Upper lobe of right lung (tissue), 1 donor: Measurements from ENCODE around the gene EGFL7. TPM values are rescaled to one million over a fixed set of nuclear protein-coding genes. Genes with fewer than 3 reads are reported as not detected.

Source experiments
- ATAC-seq: fragments of 200-7000 bp; cut with Tn5 transposase; one replicate; pipeline ENCODE4 v1.9.1; 2020; ENCODE audit warnings: mild to moderate bottlenecking, moderate library complexity
- DNase-seq: peaks from one replicate; pipeline ENCODE4 v3.0.0-alpha.2; 2020
- H3K27ac ChIP-seq: fragments of 200-600 bp; one replicate; pipeline ENCODE4 v1.8.0; 2022
- H3K27me3 ChIP-seq: fragments of 200-600 bp; one replicate; pipeline ENCODE4 v1.8.0; 2022; ENCODE audit warnings: mild to moderate bottlenecking
- H3K36me3 ChIP-seq: fragments of 200-600 bp; one replicate; pipeline ENCODE4 v1.8.0; 2022
- H3K4me1 ChIP-seq: fragments of 200-600 bp; one replicate; pipeline ENCODE4 v1.8.0; 2022
- H3K4me3 ChIP-seq: fragments of 200-600 bp; one replicate; pipeline ENCODE4 v1.8.0; 2022; ENCODE audit warnings: mild to moderate bottlenecking
- H3K9me3 ChIP-seq: fragments of 200-600 bp; one replicate; pipeline ENCODE4 v1.8.0; 2022
- intact Hi-C: fragments of 100-400 bp; cut with DNase I; formaldehyde crosslinking; loops from one replicate; pipeline ENCODE4 v1.11.0; 2022
- total RNA-seq: library from RNA; stranded (reverse); fragmentation: NEBNext Ultra II Directional; extraction: Animal tissue kit (Norgen Biotek cat#: 25700); gene quantifications from one replicate; pipeline ENCODE4 v1.2.1, GENCODE V29; 2021
- TF ChIP-seq, protein P1 (sequence below): fragments of 200-600 bp; IDR thresholded peaks from one replicate; pipeline ENCODE4 v1.8.0; 2022; ENCODE audit warnings: antibody characterized with exemption
- donor health status: DM: no; HTN: yes; CAD: no; lungs with severe emphysema.

Gene EGFL7
- total RNA-seq, 1 donor from 2014 or later: 302 TPM

DNA sequence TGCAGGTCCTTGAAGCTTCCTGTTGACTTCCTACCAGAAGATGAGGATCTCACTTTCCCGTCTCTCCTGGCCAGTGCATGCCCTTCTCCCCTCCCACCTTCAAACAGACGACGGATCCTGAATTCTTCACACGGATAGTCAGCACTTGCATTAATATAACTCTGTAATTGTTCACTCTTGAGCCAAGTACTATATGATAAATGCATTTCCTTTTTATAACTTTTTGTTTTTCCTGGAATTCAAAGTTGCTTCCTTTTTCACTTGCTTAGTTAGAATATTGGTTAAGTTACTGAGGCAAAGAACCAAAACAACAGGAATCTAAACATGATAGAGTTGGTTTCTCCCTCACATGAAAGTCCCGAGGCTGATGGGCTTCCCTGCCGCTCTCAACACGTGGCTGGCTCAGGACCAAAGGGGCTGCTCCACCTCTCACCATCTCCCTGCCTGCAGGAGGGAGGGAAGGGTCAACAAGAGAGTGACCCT is 20.2 kb upstream of the EGFL7 start:
- ATAC-seq (no peak), DNase-seq (no peak)
- peaks cover 19% of the 10 kb centered on the region for H3K4me1 ChIP-seq
- no peaks in the 10 kb centered on the region for H3K36me3 ChIP-seq
- intact Hi-C loops: no loop called here
- H3K4me3 ChIP-seq: peak overlapping the region; percentile 51
- H3K27ac ChIP-seq: peak overlapping the region; percentile 83
- no peaks in the 10 kb centered on the region for H3K9me3 ChIP-seq
- H3K27me3 ChIP-seq: peaks cover 17% of the 10 kb centered on the region
- TF ChIP-seq, protein P1, sequence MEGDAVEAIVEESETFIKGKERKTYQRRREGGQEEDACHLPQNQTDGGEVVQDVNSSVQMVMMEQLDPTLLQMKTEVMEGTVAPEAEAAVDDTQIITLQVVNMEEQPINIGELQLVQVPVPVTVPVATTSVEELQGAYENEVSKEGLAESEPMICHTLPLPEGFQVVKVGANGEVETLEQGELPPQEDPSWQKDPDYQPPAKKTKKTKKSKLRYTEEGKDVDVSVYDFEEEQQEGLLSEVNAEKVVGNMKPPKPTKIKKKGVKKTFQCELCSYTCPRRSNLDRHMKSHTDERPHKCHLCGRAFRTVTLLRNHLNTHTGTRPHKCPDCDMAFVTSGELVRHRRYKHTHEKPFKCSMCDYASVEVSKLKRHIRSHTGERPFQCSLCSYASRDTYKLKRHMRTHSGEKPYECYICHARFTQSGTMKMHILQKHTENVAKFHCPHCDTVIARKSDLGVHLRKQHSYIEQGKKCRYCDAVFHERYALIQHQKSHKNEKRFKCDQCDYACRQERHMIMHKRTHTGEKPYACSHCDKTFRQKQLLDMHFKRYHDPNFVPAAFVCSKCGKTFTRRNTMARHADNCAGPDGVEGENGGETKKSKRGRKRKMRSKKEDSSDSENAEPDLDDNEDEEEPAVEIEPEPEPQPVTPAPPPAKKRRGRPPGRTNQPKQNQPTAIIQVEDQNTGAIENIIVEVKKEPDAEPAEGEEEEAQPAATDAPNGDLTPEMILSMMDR: no peak

DNA sequence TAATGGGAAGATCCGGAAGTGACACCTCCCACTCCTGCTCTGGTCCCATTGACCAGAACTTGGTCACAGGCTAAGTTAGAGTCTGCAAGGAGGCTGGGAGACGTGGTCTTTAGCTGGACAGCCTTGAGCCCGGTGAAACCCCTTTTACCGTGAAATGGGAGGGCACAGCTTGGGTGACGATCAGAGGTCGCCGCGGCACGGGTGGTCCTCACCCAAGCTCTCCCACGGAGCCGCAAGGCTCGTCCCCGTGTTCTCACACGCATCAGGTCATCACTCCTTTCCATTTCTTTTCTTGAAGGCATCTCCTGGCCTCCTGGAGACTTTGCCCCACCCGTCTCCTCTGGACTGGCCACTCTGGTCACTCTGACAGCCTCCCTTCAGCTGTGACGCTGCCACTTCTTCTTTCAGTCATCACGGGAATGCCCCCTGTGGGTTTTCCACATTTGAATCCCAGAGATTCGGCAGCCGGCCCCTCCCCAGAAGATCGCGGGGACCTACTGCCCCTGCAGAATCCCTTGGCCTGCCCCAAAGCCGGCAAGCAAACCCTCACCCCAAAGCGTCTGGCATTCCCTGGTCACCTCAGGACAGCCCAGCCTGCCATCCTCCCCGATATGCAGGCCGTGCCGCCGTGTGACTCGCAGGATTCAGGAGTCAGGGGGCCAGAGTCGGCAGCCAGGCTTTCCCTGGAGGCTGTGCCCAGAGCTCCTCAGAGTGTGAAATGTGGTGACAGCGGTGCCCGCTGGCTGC is 18.9 kb upstream of the EGFL7 start:
- Histone ChIP-seq H3K36me3 (no peaks in the 10 kb centered on the region), H3K27ac (peak overlapping the region; percentile 83), H3K27me3 (peaks cover 17% of the 10 kb centered on the region), H3K9me3 (no peaks in the 10 kb centered on the region), H3K4me1 (peaks cover 28% of the 10 kb centered on the region), H3K4me3 (peak overlapping the region; percentile 51)
- peak; percentile 63 for DNase-seq
- no peak for ATAC-seq
- TF ChIP-seq, protein P1: no peak
- intact Hi-C loops: no loop called here

DNA sequence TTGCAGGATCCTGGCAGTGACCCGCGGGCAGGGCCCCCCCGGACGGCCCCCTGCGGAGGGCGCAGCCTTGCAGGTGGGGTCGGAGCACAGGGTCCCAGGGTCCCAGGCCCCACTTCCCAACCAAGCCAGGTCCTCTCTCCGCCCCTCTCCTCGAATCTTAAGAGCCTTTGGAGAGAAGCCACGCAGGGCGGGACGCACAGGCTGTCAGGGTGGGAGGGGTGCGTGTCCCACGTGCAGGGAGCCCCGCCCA is 18.4 kb upstream of the EGFL7 start:
- peak overlapping the region; percentile 51 for H3K4me3 ChIP-seq
- H3K9me3 ChIP-seq: no peaks in the 10 kb centered on the region
- H3K27me3 ChIP-seq: peaks cover 17% of the 10 kb centered on the region
- ATAC-seq: peak; percentile 7
- peaks cover 30% of the 10 kb centered on the region for H3K4me1 ChIP-seq
- H3K27ac ChIP-seq: peak overlapping the region; percentile 83
- H3K36me3 ChIP-seq: no peaks in the 10 kb centered on the region
- peak; percentile 97 for DNase-seq
- intact Hi-C loops: no loop called here
- TF ChIP-seq, protein P1: no peak

DNA sequence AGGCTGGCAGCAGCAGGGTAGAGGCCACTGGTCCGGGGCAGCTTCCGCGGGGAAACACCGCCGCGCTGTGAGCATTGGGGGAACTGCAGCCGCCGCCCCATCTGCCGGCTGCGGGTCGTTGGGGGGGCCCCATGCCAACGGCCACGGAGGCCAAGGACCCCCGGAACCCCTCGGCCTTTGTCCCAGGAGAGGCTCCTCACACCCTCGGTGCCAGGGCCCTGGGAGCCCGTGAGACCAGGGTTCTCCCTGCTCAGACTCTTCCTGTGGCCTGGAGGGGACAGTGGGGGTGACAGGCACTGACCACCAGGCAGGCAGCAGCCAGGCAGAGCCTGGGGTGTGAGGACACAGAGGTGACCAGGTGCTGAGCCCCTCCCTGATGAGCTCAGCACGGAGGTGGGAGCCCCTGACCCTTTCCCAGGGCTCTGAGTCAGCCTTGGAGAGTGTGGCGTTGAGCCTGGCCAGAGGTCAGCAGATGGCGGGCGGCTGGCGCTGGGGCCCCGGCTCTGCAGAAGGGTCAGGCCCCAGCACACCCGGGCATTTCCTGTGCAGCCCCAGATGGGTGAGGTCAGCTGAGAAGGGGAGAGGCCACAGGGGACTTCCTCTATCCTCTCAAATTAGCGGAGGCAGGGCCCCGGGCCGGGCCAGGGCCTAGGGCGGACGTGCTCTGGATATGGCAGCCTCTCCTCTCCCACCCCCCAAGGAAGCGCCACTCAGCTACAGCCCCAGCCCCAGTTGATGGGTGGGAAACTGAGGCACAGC is 17.9 kb upstream of the EGFL7 start:
- TF ChIP-seq, protein P1: peak; percentile 91
- H3K27ac ChIP-seq: peak overlapping the region; percentile 83
- peaks cover 17% of the 10 kb centered on the region for H3K27me3 ChIP-seq
- no peaks in the 10 kb centered on the region for H3K9me3 ChIP-seq
- peak; percentile 93 for ATAC-seq
- intact Hi-C loops: no loop called here
- peak overlapping the region; percentile 51 for H3K4me3 ChIP-seq
- peaks cover 31% of the 10 kb centered on the region for H3K4me1 ChIP-seq
- peak; percentile 90 for DNase-seq
- H3K36me3 ChIP-seq: no peaks in the 10 kb centered on the region

DNA sequence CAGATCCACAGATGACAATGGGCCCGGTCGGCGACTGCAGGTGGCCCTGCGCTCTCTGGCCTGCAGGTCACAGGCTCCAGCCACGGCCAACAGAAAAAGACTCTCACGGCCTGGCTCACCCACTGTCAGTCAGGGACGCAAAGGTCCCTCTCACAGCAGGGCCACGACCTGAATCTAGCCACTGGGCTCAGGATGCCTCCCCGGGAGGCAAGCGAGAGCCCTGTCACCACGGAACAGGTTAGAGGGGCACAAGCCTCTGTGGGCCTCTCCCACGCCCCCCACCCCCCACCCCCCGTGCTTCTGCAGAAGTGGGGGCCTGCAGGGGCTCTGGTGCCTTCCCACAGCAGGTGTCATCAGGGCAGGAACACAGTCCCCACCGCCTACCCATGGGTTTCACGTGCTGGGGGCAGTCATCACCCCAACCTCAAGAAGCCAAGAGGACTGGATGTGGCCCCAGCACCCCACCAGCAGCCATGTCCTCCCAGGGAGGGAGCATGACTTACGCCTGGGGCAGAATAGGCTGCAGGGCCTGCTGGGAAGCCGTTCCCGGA is 17.3 kb upstream of the EGFL7 start:
- peak; percentile 67 for DNase-seq
- intact Hi-C loops: no loop called here
- Histone ChIP-seq H3K36me3 (no peaks in the 10 kb centered on the region), H3K27ac (peak overlapping the region; percentile 83), H3K4me1 (peaks cover 31% of the 10 kb centered on the region), H3K27me3 (peaks cover 17% of the 10 kb centered on the region), H3K4me3 (peak overlapping the region; percentile 51), H3K9me3 (no peaks in the 10 kb centered on the region)
- ATAC-seq: peak; percentile 0
- TF ChIP-seq, protein P1: no peak
